Gastroesophageal sphincter (tissue), 3 donors: ENCODE measurements around the gene UST.

ENCODE experiments used
- CTCF ChIP-seq, 4 experiments: fragments of 200-600 bp in 2 of 4; fragments of 450-650 bp in 2 of 4; sonication (generic) in 1 of 4; IDR thresholded peaks; one replicate each; pipeline ENCODE4 v1.5.1; 2017 to 2019; ENCODE audit warnings: antibody characterized with exemption in 4 of 4, mild to moderate bottlenecking in 2 of 4, moderate library complexity in 2 of 4
- POLR2A ChIP-seq, 2 donors: fragments of 450-650 bp; IDR thresholded peaks; one replicate each; pipeline ENCODE4 v1.6.1; 2017; ENCODE audit warnings: antibody characterized with exemption in 2 of 2, mild to moderate bottlenecking in 2 of 2, moderate library complexity in 1 of 2

GRCh38 chr6:149014631-149015534 lies 268.1 kb downstream of the UST start:
- no peak for TF ChIP-seq CTCF (IDR thresholded peaks at IDR 0.05)
- no peak for TF ChIP-seq POLR2A (IDR thresholded peaks at IDR 0.05)
